SH-SY5Y (cell line): ENCODE data around the gene CXorf51A.
"Not testable (repeated sequence)": the region's sequence is repeated elsewhere in the genome, so short reads cannot be mapped to it uniquely, and the experiment has no call there.

ENCODE experiments used
- GATA2 ChIP-seq: IDR thresholded peaks from 2 replicates; pipeline ENCODE4 v1.6.1; 2011; ENCODE audit warnings: mild to moderate bottlenecking, low read depth, low read length
- GATA3 ChIP-seq: IDR thresholded peaks from 2 replicates; pipeline ENCODE4 v1.6.1; 2011; ENCODE audit warnings: low read depth, mild to moderate bottlenecking, low read length, moderate library complexity

DNA sequence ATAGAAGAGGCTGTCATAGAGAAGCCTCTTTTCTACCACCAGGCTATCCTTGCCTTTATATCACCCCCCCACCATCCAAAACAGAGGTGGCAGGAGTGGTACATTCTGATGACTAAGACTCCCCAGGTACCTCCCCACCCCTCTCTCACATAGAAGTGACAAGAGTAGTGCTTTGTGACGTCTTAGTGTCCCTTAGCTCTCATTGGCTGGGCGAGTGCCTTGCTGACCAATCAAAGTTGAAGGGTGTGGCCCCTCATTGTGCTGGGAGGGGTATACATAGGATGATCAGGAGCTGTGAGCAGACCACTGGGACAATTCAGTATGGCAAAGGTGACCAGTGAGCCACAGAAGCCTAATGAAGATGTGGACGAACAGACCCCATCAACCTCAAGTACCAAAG lies 5.1 kb downstream of the CXorf51A start, which contains the start of gene CXorf51B:
- not testable (repeated sequence) for TF ChIP-seq GATA2, GATA3
